OCI-LY3 (cell line): ENCODE data around the gene IGFN1.

Source experiments
- H2AFZ ChIP-seq: fragments of 200-600, 300-600 bp; shearing (Covaris generic); 2 replicates; pipeline ENCODE4 v1.6.0; 2014; ENCODE audit warnings: antibody characterized with exemption, low read depth, low read length
- H3K27ac ChIP-seq: fragments of 200-600, 300-600 bp; sonication (generic); 2 replicates; pipeline ENCODE4 v1.5.1; 2014; ENCODE audit warnings: mild to moderate bottlenecking, low read length, moderate library complexity, mixed read lengths
- H3K27me3 ChIP-seq: fragments of 200-600, 300-600 bp; sonication (generic); 2 replicates; pipeline ENCODE4 v1.6.1; 2014; ENCODE audit warnings: low read depth, low read length, mixed read lengths
- H3K36me3 ChIP-seq: fragments of 200-600, 300-600 bp; sonication (generic); replicated peaks from 2 replicates; pipeline ENCODE3; 2014; ENCODE audit warnings: low read depth, low read length, mixed read lengths
- H3K4me1 ChIP-seq: fragments of 300-600, 200-600 bp; sonication (generic); 2 replicates; pipeline ENCODE4 v1.6.1; 2014; ENCODE audit warnings: low read length, mixed read lengths
- H3K4me2 ChIP-seq: fragments of 200-600, 300-600 bp; sonication (generic); 2 replicates; pipeline ENCODE4 v1.6.1; 2014; ENCODE audit warnings: low read length, mixed read lengths
- H3K4me3 ChIP-seq: fragments of 300-600, 200-600 bp; sonication (generic); 2 replicates; pipeline ENCODE4 v1.5.1; 2014; ENCODE audit warnings: antibody characterized with exemption, mild to moderate bottlenecking, low read length, moderate library complexity
- H3K79me2 ChIP-seq: fragments of 300-600, 200-600 bp; shearing (Covaris generic); 2 replicates; pipeline ENCODE4 v1.6.1; 2014; ENCODE audit warnings: mild to moderate bottlenecking, low read length, mixed read lengths
- H3K9ac ChIP-seq: fragments of 300-600, 200-600 bp; shearing (Covaris generic); 2 replicates; pipeline ENCODE4 v1.6.0; 2014; ENCODE audit warnings: mild to moderate bottlenecking, low read length, moderate library complexity
- H3K9me3 ChIP-seq: fragments of 200-600, 300-600 bp; shearing (Covaris generic); 2 replicates; pipeline ENCODE4 v1.6.1; 2014; ENCODE audit warnings: low read length, mixed read lengths; ENCODE audit not compliant: insufficient read depth
- H4K20me1 ChIP-seq: fragments of 200-600, 300-600 bp; sonication (generic); 2 replicates; pipeline ENCODE4 v1.6.1; 2016; ENCODE audit warnings: low read length, mixed read lengths; ENCODE audit not compliant: insufficient read depth
- CTCF ChIP-seq: fragments of 200-600, 300-600 bp; sonication (generic); IDR thresholded peaks from 2 replicates; pipeline ENCODE4 v1.5.1; 2014; ENCODE audit warnings: antibody characterized with exemption, low read length, low read depth
- EZH2phosphoT487 ChIP-seq: fragments of 200-600 bp; shearing (Covaris generic); IDR thresholded peaks from 2 replicates; pipeline ENCODE4 v1.6.1; 2018; ENCODE audit warnings: antibody characterized with exemption, mixed run types, low read depth

The IGFN1 gene

DNA sequence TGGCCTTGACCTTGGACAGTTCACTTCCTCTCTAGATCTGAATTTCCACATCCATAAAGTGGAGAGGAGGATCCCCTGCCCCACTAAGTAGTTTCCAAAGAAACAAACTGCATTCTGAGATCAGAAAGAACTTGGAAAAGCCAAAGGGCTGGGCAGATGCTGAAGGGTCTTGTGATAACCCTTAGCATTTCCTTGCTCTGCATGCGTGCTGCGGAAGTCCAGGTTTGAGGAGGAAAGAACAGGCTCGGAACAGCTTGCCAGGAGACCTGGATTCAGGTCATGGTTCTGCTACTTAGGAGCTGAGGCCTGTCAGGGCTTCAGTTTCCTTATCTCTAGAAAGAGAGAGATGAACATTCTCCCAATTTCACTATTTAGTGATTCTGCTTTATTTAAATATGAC is 27.2 kb downstream of the IGFN1 start:
- Histone ChIP-seq H3K79me2 (no peaks in the 10 kb centered on the region), H3K4me3 (no peak overlapping the region), H3K36me3 (no peaks in the 10 kb centered on the region), H2AFZ (no peak overlapping the region), H3K9ac (no peak overlapping the region), H3K4me2 (no peak overlapping the region), H3K27me3 (peaks cover 3% of the 10 kb centered on the region), H4K20me1 (no peaks in the 10 kb centered on the region), H3K4me1 (no peaks in the 10 kb centered on the region; the same call in 1 of the 2 replicates), H3K9me3 (no peaks in the 10 kb centered on the region), H3K27ac (no peak overlapping the region)
- TF ChIP-seq EZH2phosphoT487: no peak
- TF ChIP-seq CTCF: no peak

DNA sequence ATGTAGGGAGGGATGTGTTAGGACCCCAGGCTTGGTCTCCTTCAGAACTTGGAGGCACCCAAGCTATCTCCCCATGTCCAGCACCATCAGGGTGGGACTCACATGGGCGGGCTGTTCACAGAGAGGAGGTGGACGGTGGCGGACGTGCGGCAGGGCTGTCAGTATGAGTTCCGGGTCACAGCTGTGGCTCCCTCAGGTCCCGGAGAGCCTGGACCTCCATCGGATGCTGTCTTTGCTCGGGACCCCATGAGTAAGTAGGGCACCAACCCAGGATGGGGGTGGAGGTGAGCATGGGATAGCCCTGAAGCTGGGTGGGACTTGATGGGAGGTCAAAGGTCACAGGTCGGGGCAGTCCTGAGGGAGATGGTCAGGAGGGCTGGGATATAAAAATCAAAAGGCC is 27.8 kb downstream of the IGFN1 start:
- TF ChIP-seq CTCF: no peak
- no peak for TF ChIP-seq EZH2phosphoT487
- Histone ChIP-seq H2AFZ (no peak overlapping the region), H4K20me1 (no peaks in the 10 kb centered on the region), H3K79me2 (no peaks in the 10 kb centered on the region), H3K4me3 (no peak overlapping the region), H3K36me3 (no peaks in the 10 kb centered on the region), H3K27me3 (no peaks in the 10 kb centered on the region), H3K4me2 (no peak overlapping the region), H3K4me1 (no peaks in the 10 kb centered on the region; the same call in 1 of the 2 replicates), H3K9me3 (no peaks in the 10 kb centered on the region), H3K9ac (no peak overlapping the region), H3K27ac (no peak overlapping the region)

GRCh38 chr1:201219481-201220387 is 29.1 kb downstream of the IGFN1 start:
- H4K20me1 ChIP-seq: no peaks in the 10 kb centered on the region
- TF ChIP-seq EZH2phosphoT487 (no peak), CTCF (no peak)
- H3K4me2 ChIP-seq: no peak overlapping the region
- no peak overlapping the region for H3K4me3 ChIP-seq
- no peaks in the 10 kb centered on the region; the same call in 1 of the 2 replicates for H3K4me1 ChIP-seq
- H3K9ac ChIP-seq: no peak overlapping the region
- no peaks in the 10 kb centered on the region for H3K9me3 ChIP-seq
- no peak overlapping the region for H3K27ac ChIP-seq
- H3K79me2 ChIP-seq: no peaks in the 10 kb centered on the region
- H2AFZ ChIP-seq: no peak overlapping the region
- H3K36me3 ChIP-seq: no peaks in the 10 kb centered on the region
- H3K27me3 ChIP-seq: no peaks in the 10 kb centered on the region

GRCh38 chr1:201220388-201220715 is 29.7 kb downstream of the IGFN1 start:
- Histone ChIP-seq H2AFZ (no peak overlapping the region), H3K4me2 (no peak overlapping the region), H3K27ac (no peak overlapping the region), H3K9me3 (no peaks in the 10 kb centered on the region), H3K36me3 (no peaks in the 10 kb centered on the region), H3K4me3 (no peak overlapping the region), H3K27me3 (no peaks in the 10 kb centered on the region), H3K79me2 (no peaks in the 10 kb centered on the region), H3K9ac (no peak overlapping the region), H4K20me1 (no peaks in the 10 kb centered on the region), H3K4me1 (no peaks in the 10 kb centered on the region; the same call in 1 of the 2 replicates)
- TF ChIP-seq EZH2phosphoT487 (no peak), CTCF (no peak)
